Fibroblast of peridontal ligament (primary cell): ENCODE data around the gene CIDEB.

Experiments used
- DNase-seq: peaks from one replicate; pipeline ENCODE4 v3.0.0-alpha.2; 2010; ENCODE audit errors: extremely low read depth

The CIDEB gene

GRCh38 chr14:24312736-24313507, 5.1 kb upstream of the CIDEB start:
- DNase-seq, result no peak

DNA sequence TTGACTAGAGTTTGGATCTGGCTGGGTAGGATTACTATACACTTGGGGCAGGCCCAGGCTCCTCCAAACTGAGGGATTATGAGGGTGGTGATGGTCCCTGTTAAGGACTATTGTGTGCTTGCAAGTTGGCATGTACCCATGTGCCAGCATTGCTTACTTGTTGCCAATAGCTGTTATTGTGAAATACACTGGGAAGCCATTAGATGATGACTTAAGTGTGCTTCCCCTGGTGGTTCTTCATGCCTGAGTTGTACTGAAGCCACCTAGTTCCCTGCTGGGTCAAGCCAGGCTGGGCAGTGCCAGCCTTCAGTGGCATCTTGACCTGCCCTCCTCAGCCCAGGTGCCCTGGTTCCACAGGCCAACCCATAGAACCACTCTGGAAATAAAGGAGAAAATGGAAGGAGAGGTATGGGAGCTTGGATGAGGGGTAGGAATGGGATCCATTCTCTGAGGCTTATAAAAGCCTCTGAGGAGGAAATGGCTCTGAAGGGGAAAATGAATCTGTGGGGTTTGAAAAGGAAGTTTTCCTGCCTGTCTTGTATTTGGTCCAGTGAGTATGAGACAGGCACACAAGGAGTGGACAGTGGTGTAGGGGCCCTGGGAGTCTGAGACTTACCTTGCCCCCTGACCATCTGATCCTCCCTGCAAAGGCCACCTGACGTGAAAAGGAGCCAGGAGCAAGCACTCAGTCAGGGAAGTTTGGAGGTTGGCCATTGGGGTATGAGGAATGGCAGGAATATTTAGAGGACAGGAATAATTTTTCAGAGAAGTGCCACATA, 4.2 kb upstream of the CIDEB start:
- peak; percentile 42 for DNase-seq

DNA sequence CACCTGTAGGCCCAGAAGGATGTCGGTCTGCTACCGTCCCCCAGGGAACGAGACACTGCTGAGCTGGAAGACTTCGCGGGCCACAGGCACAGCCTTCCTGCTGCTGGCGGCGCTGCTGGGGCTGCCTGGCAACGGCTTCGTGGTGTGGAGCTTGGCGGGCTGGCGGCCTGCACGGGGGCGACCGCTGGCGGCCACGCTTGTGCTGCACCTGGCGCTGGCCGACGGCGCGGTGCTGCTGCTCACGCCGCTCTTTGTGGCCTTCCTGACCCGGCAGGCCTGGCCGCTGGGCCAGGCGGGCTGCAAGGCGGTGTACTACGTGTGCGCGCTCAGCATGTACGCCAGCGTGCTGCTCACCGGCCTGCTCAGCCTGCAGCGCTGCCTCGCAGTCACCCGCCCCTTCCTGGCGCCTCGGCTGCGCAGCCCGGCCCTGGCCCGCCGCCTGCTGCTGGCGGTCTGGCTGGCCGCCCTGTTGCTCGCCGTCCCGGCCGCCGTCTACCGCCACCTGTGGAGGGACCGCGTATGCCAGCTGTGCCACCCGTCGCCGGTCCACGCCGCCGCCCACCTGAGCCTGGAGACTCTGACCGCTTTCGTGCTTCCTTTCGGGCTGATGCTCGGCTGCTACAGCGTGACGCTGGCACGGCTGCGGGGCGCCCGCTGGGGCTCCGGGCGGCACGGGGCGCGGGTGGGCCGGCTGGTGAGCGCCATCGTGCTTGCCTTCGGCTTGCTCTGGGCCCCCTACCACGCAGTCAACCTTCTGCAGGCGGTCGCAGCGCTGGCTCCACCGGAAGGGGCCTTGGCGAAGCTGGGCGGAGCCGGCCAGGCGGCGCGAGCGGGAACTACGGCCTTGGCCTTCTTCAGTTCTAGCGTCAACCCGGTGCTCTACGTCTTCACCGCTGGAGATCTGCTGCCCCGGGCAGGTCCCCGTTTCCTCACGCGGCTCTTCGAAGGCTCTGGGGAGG, 3.1 kb upstream of the CIDEB start, which contains the start of gene LTB4R:
TSS of gene LTB4R (plus strand) at position 857 of the 959 bp plus-strand sequence. CDS start 4,150 bp downstream, outside the sequence.
- DNase-seq, result peak; percentile 43

DNA sequence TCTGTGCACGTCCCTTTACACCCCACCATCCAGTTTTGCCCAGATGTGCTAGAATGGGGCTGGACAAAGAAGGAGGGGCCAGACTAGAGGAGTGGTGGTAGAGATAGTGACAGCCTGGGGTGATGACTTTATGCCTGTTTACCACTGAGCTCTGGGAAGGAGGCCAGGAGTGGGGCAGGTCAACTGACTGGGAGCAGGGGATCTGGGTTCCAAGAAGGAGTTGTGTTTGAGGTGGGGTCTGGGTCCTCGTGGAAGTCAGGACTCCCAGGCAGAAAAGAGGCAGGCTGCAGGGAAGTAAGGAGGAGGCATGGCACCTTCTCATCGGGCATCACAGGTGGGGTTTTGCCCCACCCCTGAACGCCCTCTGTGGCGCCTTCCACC, 2.5 kb upstream of the CIDEB start:
- DNase-seq, result no peak

GRCh38 chr14:24309538-24310264, 1.9 kb upstream of the CIDEB start, which contains the start of gene LTB4R2:
TSS of gene LTB4R2 (plus strand) at chr14:24310140. CDS start at chr14:24310665, 525 bp downstream.
- no peak for DNase-seq

- no peak for DNase-seq
These were observed 756 bp upstream of the CIDEB start for GRCh38 chr14:24308342-24309124.

DNA sequence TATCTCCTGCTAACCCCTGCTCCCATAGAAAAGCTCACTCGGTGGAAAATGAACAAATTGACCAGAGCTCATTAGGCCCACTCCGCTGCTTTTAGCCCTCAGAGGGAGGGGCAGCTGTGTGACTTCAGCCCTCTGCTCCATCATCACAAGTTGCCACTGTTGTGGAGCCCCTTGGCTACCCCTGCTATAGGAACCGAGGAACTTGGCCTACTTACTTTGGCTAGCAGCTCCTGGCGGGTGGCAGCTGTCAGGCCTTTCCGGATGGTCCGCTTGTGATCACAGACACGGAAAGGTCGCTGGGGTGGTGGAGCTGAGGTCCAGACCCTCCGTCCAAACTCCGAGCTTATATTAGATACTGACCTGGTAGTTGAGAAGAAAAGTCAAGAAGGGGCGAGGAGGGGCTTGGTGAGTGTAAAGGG, 612 bp downstream of the CIDEB start:
- DNase-seq, result no peak

GRCh38 chr14:24304019-24304387, 3.8 kb downstream of the CIDEB start:
- DNase-seq, result no peak

DNA sequence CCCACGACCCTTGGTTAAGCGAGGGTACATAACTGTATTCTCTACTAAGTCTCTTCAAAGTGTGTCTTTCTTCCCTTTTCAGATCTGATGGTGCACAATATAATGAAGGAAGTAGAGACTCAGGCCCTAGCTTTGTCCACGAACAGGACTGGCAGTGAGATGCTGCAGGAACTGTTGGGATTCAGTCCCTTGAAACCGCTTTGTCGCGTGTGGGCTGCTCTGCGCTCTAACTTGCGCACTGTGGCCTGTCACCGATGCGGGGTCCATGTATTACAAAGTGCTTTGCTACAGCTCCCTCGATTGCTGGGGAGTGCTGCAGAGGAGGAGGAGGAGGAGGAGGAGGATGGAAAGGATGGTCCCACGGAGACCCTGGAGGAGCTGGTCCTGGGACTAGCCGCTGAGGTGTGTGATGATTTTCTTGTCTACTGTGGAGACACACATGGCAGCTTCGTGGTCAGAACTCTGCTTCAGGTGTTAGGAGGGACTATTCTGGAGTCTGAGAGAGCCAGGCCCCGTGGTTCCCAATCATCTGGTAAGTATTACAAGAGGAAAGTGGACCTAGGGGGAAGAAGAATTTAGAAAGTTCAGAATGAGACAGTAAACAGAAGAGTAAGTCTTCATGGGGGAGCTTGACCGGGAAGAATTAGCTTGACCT, 7.3 kb downstream of the CIDEB start:
- no peak for DNase-seq

GRCh38 chr14:24299255-24300191, 8.3 kb downstream of the CIDEB start, which contains the start of the genes DHRS1 and NOP9:
TSS of gene DHRS1 (minus strand) at chr14:24299780. CDS start at chr14:24299106, 674 bp downstream.
TSS of gene NOP9 (plus strand) at chr14:24299850. CDS start at chr14:24299955, 105 bp downstream.
- peak; percentile 84 for DNase-seq

DNA sequence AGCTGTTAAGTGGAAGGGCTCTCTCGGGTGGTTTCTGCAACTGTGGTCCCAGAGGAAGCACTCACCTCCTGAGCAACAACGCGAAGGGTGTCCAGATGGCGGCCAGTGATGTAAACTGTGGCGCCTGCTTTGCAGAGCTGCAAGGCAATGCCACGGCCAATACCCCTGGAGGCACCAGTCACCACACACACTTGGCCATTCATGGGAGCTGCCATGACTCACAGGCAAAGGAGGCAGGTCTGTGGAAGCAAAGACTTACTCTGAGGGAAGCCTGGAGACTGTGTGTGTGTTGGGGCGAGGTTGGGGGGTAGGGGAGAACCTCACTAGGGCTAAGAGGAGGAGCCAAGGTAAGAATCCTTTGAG, 8.9 kb downstream of the CIDEB start:
- peak; percentile 53 for DNase-seq

- peak; percentile 37 for DNase-seq
These were observed 10.4 kb downstream of the CIDEB start for GRCh38 chr14:24297190-24297964.

DNA sequence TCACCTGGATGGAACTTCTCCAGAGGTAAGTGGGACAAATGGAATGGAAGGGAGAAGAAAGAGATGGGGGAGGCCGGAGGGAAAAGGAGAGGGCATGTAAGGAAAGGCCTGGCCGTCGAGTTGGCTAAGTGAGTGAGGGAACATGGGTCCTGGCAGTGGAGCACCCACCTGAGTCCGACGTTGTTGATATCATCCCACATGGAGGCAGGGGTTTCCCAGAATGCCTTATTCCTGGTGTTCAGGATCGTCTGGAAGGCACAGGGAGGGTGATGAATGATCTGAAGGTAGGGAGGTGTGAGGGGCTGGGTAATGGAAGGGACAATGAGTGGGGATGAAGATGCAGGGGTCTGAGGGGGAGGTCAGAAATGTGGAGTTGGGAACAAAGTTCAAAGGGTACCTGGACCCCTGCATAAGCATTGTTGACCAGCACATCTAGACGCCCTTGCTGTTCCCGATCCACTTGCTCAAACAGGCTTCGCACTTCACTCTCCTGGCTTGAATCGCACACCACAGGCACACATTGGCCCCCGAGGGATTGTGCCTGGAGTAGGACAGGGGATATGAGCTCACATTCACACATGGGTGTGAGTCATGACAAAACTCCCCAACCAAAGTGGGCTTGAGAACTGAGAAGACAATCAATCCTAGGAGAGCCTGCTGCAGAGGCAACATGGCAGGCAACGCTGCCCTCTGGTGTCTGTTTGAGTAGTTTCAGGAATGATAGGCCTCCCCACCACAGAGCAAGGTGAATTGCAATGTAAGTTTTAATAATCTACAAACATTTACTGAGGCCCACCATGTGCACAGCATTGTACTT, 11.2 kb downstream of the CIDEB start:
- DNase-seq, result peak; percentile 93

GRCh38 chr14:24293525-24293924, 14.3 kb downstream of the CIDEB start:
- no peak for DNase-seq

GRCh38 chr14:24292118-24292807, 15.5 kb downstream of the CIDEB start:
- DNase-seq, result no peak

- DNase-seq, result no peak
These were observed 16.2 kb downstream of the CIDEB start for GRCh38 chr14:24291446-24292117.
